GM20431 (cell line): Measurements from ENCODE around the gene PMCH.
"Not testable (repeated sequence)": the region's sequence is repeated elsewhere in the genome, so short reads cannot be mapped to it uniquely, and the experiment has no call there.

ENCODE experiments used
- in situ Hi-C: fragments of 300-500 bp; cut with MseI, MboI; formaldehyde crosslinking; loops from one replicate; pipeline ENCODE4 v1.15.0; 2020; ENCODE audit warnings: low sequenced_read_pairs; ENCODE audit not compliant: unreplicated experiment

Gene PMCH, protein sequence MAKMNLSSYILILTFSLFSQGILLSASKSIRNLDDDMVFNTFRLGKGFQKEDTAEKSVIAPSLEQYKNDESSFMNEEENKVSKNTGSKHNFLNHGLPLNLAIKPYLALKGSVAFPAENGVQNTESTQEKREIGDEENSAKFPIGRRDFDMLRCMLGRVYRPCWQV

DNA sequence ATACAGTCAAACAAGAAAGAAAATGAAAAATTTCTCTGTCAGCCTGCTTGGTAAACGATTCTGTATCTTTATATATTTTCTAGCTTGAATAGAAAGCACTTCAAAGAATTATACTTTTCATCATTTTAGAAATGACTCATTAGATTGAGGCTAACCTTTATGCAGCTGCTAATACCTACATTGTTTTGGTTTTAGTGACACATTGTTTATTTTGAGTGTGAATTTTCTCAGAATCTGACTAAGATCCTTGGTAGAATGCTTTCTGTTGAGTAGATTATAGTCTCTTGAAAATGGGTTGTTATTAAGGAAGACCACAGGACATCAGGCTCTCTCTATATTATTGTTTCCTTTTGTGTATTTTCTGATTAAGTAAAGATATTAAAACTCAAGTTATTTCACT, at the start of gene PMCH:
Gene PMCH, minus strand, starts transcription at position 45 of the 400 bp plus-strand sequence. CDS start 63 bp downstream, outside the sequence.
- in situ Hi-C loops, result no loop called here

DNA sequence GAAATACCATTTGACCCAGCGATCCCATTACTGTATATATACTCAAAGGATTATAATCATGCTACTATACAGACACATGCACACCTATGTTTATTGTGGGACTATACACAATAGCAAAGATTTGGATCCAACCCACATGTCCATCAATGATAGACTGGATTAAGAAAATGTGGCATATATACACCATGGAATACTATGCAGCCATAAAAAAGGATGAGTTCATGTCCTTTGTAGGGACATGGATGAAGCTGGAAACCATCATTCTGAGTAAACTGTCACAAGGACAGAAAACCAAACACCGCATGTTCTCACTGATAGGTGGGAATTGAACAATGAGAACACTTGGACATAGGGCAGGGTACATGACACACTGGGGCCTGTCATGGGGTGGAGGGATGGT, 43.2 kb upstream of the PMCH start:
- in situ Hi-C loops, result not testable (repeated sequence)

DNA sequence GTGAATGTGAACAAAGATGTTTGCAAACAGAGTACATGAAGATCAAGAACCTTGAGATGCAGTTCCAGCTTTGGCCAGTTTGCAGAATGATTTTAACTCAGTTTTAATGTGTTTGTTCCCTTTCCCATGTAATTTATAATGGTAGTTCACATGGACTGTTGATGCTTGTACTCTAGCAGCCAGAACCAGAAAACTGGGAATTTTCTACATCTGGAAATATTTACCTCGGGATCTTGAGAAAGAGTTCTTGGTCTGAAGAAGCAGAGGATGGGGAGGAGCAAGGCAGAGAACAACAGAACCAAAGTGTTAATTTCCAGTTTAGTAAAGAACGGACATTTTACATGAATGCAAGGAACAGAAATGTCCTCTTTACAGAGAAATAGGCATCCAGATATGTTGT, 37.0 kb upstream of the PMCH start:
- in situ Hi-C loops, result no loop called here

DNA sequence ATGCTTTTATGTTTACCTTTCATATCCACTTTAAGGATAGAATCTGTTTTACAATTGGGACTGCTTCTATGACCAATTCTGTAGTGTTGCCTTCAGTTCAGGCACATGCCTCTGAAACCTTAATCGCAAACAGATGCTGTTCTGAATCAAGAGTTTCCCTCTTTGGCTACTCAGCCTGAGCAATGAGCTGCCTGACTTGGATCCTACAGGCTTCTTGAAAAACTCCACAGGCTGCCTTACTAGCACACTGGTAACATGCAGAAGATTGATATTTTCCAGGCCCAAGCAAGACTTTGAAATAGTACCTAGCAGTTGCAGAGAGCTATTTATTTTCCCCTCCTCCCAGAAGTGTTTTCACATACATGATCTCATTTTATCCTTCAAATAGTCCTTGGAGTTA, 34.8 kb upstream of the PMCH start:
- in situ Hi-C loops, result no loop called here

DNA sequence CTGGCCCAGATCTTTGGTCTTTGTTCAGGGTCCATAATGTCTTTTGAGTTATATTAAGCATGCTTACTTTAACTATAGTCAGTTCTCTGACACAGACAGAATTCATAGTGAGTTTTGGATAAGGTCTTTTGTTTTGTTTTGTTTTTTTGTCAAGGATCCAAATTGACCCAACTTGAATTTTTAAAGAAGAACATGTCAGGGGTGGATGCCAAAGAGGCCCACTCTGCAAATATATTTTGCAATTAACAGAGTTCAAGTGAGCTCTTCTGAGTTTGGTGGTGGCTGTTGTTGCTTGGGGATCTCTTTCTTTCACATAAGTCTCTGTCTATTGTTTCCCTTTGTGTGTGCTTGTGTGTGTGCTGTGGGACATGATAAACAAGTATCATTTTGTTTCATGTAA, 34.4 kb upstream of the PMCH start:
- in situ Hi-C loops, result no loop called here

DNA sequence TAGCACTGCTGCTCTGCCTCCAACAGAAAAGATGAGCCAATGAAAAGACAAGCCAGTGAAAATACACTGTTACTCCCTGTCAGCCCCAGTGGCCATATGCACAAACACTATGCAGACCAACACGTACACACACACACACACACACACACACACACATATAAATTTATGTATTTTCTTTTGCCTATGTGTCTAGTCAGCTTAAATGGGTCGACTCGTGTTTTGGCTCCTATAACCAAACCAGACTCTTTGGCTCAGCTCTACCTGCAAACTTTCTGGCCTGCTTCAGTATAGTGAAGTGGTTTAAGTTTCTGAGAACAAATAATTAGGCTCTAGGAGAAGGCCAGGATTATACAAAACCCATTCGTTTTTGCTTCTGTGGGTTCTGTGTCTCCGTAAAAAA, 30.3 kb upstream of the PMCH start:
- in situ Hi-C loops, result no loop called here

DNA sequence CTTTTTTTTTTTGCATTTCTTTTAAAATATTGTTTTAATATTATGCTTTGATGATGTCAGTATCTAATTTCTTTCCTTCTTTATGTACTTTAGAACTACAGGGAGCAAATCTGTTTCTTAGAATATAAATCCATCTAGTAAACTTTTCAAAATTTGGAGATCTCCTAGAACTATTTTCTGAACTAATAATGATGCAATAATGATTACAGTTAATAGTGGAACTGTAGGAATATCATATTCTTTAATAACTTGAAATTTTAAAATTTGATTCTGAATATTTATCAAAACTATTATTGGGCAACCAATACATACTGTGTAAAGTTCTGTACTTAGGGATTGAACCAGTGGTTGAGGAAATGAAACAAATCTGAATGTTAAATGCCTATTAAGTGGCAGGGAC, 23.1 kb upstream of the PMCH start:
- in situ Hi-C loops, result no loop called here

DNA sequence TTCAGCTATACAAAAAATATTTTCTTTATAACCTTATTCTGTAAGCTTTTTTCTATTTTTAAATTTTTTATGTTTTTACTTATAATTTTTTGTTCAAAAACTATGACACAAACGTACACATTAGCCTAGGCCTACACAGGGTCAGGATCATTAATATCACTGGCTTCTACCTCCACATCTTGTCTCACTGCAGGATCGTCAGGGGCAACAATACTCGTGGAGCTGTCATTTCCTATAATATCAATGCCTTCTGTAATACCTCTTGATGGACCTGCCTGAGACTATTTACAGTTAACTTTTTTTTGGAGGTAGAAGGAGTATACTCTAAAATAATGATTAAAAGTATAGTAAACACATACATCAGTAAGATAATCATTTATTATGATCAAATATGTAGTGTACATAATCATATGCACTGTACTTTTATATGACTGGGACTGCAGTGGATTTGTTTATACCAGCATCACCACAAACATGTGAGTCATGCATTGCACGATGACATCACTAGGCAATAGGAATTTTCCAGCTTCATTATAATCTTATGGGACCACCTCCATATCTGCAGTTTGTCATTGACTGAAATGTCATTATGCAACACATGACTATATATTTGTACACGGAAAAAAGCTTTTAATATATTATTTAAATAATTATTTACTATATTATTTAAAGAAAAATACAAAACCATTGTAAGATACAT, 18.5 kb upstream of the PMCH start:
- in situ Hi-C loops, result no loop called here

DNA sequence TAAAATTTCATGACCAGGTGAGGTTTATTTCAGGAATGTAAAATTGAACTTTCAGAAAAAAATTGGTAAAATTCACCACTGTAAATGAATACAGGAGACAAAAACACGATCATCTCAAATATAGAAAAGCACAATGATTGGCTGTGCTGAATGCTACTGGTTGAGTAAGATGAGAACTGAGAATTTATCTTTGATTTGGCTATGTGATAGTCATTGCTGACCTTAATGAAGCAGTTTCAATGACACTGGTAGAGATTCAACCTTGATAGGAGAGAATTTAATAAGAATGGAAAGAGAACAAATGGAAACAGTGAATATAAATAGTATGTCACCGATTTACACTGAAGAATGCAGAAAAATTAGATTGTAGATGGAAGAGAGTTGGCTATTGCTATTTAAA, 6.4 kb upstream of the PMCH start:
- in situ Hi-C loops, result no loop called here

DNA sequence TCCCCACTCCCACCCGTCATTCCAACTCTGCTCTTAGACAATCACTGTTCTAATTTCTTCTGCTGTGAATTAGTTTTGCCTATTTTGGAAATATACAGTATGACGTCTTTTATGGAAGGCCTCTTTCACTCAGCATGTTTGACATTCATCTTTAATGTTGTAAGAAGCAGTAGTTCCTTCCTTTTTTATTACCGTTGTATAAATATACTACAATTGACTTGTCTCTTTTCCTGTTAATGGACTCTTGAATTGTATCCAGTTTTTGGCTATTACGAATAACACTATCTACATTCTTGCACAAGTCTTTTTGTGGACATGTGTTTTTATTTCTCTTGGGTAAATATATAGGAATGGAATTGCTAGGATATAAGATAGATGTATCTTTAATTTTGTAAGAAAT, 4.9 kb upstream of the PMCH start:
- in situ Hi-C loops, result no loop called here

DNA sequence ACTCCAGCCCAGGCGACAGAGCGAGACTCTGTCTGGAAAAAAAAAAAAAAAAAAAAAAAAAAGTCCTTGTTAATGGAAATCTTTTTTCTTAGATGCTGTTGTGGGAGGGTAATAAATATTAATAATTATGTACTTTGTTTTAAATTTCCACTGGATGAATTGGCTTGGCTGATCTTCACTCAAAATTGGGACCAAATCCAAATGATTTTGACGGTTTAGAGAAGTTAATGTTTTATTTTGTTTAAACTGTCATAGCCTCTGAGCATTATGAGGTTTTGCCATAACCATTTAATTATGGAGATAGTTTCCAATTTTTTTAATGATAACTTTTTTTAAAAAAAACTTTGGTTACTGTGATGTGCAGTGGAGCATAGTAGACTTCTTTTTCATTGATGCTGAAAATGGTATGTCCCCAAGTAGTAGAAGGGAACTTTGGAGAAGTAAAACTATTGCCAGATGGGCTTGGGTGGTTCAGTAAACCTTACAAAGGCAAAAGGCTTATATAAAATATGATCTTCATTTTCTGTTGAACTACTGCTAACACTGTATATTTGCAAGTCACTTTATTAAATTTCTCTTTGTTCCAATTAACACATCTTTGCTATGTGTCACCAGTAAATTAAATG, 3.9 kb upstream of the PMCH start:
- in situ Hi-C loops, result no loop called here

DNA sequence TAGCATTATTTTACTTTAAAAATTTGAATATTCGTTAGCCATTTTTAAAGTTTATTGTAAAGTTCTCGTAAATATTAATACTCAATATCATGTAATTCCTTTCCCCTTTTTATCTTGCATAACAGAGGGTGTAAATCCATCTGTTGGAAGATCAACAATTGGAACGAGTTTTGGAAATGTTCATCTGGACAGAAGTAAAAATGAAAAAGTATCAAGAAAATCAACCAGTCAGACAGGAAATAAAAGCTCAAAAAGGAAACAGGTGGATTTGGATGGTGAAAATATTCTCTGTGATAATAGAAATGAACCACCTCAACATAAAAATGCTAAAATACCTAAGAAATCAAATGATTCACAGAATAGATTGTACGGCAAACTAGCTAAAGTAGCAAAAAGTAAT, 1.8 kb downstream of the PMCH start:
- in situ Hi-C loops, result no loop called here

DNA sequence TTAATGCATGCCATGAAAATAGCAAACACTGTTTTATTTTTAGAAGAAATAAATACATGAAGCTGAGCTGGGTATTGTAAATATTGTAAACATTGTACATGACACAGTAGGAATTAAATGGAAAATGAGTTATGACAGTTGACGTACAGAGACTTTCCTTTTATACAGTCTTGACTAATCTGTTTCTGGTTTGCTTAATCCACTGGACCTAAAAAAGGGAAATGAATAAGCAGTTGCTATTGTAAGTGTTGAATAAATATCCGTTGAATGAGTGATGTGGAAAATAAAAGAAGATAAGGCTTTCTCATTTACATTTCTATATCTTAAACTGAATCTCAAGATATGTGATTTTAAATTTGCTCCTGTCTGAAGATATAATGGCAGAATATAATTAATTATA, 15.0 kb downstream of the PMCH start:
- in situ Hi-C loops, result no loop called here

DNA sequence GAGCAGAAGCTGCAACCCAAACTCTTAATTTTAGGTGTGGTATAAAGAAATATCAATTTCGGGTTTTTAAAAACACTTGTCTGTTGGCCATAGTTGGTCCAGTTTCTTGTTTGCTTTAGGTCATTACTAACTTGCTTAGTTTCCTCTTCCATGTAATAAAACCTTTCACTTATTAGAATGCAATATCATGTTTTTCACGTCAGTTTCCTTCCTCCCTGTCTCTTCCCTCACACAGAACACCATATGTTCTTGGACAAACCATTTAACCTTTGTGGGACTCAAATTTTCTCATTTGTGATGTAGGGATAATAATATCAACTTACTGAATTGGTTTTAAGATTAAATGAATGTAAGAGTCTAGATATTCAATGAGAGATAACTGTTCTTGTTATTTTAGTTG, 22.9 kb downstream of the PMCH start:
- in situ Hi-C loops, result loop anchor here (25.0 kb wide), 1 partner anchor 313 kb away; the partner anchor contains the start of gene IGF1

DNA sequence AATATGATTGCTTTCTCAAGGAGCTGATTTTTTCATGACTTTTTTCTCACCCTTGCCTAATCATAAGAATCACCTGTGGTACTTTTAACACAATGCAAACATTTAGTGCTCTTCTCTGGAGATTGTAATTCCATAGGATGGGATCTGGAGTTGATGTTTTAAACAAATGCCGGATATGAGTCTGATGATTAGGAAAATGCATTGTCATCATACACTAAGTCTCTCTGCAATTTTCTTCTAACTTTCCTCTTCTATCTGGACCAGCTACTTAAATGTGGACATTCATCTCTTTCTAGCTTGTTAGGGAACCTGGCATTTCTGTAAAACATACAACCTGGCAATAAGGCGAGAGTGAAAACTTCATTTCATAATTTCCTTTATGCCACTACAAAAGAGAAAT, 23.5 kb downstream of the PMCH start:
- in situ Hi-C loops, result loop anchor here (25.0 kb wide), 1 partner anchor 313 kb away; the partner anchor contains the start of gene IGF1

DNA sequence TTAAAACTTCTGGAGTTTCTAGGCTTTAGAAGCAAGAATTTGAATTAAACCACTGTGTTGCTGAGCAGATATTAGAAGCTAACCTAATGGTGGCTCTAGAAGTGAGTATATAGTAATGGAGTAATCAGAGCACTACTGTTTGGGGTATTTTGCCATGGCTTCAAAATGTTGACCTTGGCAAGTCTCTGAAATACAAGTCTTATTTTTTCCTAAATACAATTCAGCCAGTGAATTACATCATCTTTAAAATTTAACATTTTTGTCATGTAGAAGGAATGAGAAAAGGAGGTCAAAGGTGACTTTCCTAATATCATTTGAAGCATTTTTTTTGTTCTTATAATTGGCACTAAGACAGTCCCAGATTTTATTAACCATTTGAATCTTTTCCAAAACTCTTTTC, 25.2 kb downstream of the PMCH start:
- in situ Hi-C loops, result loop anchor here (25.0 kb wide), 1 partner anchor 315 kb away; the partner anchor contains the start of gene IGF1

DNA sequence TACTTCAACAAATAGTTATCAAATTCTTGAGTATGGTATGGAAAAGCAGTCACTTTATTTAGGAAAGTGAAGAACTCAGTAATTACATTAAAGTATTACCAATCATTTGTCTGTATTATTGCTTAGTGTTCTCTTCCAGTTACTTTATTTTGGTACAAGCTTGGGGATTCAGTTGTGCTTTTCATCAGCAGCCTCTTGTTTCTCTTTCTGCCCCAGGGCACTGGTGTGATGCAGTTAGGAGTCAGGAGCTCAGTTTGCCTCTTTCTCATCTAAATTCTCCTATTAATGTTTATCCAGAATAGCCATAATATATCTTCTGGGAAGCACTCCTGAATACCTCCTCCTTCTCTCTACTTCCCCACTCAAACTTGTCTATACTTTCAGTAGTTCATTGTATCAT, 25.7 kb downstream of the PMCH start:
- in situ Hi-C loops, result loop anchor here (25.0 kb wide), 1 partner anchor 315 kb away; the partner anchor contains the start of gene IGF1

DNA sequence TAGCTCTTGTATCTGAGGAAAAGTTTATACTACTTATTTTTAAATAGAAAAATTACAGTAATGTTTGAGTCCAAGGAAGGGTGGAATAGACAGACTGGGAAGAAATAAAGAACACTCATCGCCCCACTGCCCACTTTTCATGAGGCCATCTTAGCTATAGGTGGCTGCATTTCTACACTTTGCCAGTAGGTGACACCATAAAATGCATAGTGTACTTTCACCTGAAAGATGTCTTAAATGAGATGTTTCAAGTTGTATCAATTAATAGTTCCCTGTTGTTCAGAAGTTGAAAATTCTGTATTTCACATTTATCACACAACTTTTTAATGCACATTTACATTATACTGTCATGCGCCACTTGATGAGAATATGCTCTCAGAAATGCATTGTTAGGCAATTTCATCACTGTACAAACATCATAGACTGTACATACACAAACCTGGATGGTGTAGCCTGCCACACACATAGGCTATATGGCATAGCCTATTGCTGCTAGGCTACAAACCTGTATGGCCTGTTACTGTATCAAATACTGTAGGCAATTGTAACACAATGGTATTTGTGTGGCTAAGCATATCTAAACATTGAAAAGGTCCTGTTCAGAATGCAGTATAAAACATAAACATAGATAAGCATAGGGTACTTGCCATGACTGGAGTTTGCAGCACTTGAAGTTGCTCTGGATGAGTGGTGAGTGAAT, 27.6 kb downstream of the PMCH start:
- in situ Hi-C loops, result loop anchor here (25.0 kb wide), 1 partner anchor 317 kb away; the partner anchor contains the start of gene IGF1

DNA sequence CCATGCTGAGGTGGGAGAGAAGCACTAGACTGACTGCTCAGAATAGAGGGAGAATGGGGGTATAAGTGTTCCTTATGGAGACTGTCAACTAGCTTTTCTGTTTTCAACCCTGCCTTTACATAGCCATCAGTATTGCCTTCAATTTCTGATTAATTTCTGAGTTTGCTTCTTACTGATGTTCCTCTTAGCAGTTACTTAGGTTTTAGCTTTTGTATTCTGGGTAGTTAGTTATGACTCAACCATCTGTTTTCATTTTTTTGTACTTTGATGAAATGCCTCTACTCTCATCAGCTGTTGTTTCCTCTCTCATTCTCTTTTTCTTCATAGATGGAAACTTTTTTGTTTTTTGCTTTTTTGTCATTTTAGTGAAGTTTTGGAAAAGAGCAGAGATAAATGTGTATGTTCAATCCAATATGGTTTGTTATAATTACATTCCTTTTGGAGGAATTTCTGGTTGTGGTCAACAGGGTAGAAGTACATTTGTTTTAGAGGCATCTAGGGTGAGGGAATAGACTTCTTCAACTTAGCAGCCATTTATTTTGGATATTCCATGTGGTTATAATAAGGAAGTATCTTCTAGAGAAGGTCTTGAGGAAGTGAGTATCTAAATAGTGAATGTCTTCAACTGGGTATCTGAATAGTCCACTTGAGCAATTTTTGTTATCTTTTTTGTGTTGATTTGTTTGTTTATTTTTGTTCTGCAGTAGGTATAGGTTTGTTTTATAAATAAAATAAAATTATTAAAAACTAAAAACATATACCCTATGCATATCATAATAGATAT, 29.6 kb downstream of the PMCH start:
- in situ Hi-C loops, result loop anchor here (25.0 kb wide), 1 partner anchor 319 kb away; the partner anchor contains the start of gene IGF1

DNA sequence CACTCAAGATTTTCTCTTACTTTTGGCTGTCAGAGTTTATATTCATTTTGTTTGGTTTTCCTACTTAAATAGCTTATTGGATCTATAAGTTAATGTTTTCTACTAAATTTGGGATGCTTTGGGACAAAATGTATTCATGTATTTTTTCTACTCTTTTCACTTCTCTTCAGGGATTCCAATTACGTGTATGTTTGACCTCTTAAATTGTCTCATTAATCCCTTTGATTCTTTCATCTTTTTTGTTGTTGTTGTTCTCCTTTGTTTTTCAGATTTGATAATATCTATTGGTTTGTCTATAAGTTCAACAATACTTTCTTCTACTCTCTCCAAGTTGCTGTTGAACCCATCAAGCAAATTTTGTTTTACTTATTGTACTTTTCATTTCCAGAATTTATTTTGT, 34.2 kb downstream of the PMCH start:
- in situ Hi-C loops, result loop anchor here (25.0 kb wide), 1 partner anchor 324 kb away; the partner anchor contains the start of gene IGF1
